Stimulated activated naive B cell treated with anti-CD40 and anti-IgM and Interleukin-4, amounts not matched to agents 10 μg/mL and 1 μg/mL and 100 μg/mL, for 72 hours (primary cell): ENCODE data around the gene RHEBL1.

ENCODE experiments used
- ATAC-seq, 2 donors: fragments of 150-1000 bp; cut with Tn5 transposase; replicated peaks; 2 replicates each; pipeline ENCODE4 v1.10.0; 2021; ENCODE audit warnings: moderate library complexity in 1 of 2
- DNase-seq: peaks from one replicate; pipeline ENCODE4 v3.0.0; 2021
- H3K27ac Mint-ChIP-seq: one replicate; pipeline ENCODE4 v1.8.0; 2022; ENCODE audit warnings: mild to moderate bottlenecking, mixed read lengths
- H3K27me3 Mint-ChIP-seq, 2 donors: one replicate each; pipeline ENCODE4 v1.8.0; 2022; ENCODE audit warnings: mixed read lengths in 2 of 2
- H3K36me3 Mint-ChIP-seq, 2 donors: one replicate each; pipeline ENCODE4 v1.8.0; 2022; ENCODE audit warnings: mixed read lengths in 2 of 2, mild to moderate bottlenecking in 1 of 2
- H3K4me1 Mint-ChIP-seq, 2 donors: one replicate each; pipeline ENCODE4 v1.8.0; 2022; ENCODE audit warnings: mixed read lengths in 2 of 2, mild to moderate bottlenecking in 1 of 2
- H3K4me3 Mint-ChIP-seq, 2 donors: one replicate each; pipeline ENCODE4 v1.8.0; 2022; ENCODE audit warnings: mild to moderate bottlenecking in 2 of 2, mixed read lengths in 2 of 2, moderate library complexity in 1 of 2
- H3K9me3 Mint-ChIP-seq, 2 donors: one replicate each; pipeline ENCODE4 v1.8.0; 2022; ENCODE audit warnings: mixed read lengths in 2 of 2, mild to moderate bottlenecking in 1 of 2

The RHEBL1 gene

DNA sequence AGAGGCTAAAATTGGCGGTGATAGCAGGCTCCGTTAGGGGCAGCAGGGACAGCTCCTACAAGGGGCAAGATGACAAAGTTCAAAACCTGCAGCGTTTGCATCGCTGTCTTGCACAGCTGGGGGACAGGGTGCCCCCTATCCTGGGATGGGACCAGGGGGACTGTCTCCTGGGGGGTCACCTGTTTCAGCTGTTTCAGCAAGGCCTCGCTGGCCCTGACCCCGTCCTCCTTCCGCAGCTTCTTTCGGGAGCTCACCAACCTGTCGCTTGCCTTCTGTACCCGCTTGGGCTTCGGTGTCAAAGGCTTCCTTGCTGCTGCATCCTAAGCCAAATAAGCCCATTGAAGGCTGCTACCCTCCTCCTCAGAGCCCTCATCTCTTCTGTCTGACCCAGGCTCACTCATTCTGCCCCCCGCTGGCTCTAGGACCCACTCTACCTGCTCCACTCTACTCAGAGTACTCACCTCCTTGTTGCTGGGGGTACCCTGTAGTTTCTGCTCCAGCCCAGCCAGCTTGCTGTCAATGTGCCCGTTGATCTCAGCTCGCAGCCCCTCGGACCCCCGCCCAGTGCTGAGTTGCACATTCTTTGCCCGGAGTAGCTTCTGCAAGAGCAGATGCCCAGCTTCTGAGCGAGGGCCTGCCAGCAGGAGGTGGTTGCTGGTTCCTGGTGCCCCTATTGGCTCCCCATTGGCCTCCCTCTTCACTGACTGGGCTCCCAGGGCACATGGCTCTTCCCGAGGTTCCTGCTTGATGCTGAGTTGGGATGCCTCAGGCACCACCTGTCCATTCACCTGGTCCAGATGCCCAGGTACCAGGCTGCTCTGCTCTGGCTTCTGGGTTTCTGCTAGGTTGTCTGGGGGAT, 38.8 kb downstream of the RHEBL1 start:
- Mint-ChIP-seq H3K27ac (no peak overlapping the region), H3K4me1 (peaks cover 5 to 12% of the 10 kb centered on the region in 2 donors), H3K9me3 (no peaks in the 10 kb centered on the region), H3K36me3 (peaks cover 33 to 73% of the 10 kb centered on the region in 2 donors), H3K27me3 (no peaks in the 10 kb centered on the region), H3K4me3 (no peak overlapping the region)
- no peak for DNase-seq
- ATAC-seq, result no peak

DNA sequence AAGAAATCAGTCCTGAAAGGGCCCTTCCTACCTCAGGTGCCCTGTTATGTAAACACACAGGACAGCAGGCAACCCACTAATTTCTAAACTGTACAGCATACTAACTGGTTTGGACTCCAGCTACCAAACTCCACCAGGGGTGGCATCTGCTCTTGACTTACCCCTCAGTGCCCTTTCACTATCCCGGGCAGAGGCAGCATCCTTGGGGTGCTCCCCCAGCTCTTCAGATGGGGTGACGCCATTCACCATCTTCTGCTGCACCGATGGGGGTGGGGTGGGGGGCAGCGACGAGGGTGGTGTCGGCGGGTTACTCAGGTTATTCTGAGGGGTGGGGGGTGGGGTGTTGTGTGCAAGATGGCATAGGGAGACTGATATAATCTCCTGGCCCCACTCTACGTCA, 39.7 kb downstream of the RHEBL1 start:
- ATAC-seq (no peak), DNase-seq (no peak)
- H3K4me3 Mint-ChIP-seq, result no peak overlapping the region
- H3K9me3 Mint-ChIP-seq, result no peaks in the 10 kb centered on the region
- peaks cover 5 to 12% of the 10 kb centered on the region in 2 donors for H3K4me1 Mint-ChIP-seq
- peaks cover 36 to 68% of the 10 kb centered on the region in 2 donors for H3K36me3 Mint-ChIP-seq
- H3K27me3 Mint-ChIP-seq, result no peaks in the 10 kb centered on the region
- H3K27ac Mint-ChIP-seq, result peak overlapping the region; percentile 3

DNA sequence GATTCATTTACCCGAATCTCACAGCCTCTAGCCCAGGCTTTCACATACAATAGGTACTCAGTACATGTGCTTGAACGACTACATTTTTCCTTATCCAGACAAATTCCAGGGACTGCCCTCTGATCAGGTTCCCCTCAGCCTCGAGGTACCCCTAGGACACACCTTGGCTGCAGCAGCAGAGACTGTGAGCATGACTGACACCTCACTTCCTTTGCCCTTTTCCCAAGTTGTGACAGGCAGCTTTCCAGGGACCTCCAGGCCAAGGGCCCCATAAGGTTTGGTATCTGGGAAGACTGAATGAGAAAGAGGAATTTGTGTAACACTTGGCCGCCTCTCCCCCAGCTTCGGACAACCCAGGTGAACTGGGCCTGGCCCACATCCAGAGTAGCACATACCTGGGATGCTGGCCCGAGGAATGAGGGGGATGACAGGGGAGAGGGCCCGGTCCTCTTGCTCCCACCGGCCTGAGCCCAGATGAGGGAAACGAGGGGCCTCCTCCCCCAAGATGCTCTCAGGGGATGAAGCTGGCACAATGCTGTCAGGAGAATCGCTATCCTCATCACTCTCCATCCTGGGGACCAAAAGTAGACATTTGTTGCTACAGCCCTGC, 41.0 kb downstream of the RHEBL1 start:
- ATAC-seq, result no peak
- H3K4me3 Mint-ChIP-seq, result no peak overlapping the region
- H3K4me1 Mint-ChIP-seq, result peaks cover 5 to 12% of the 10 kb centered on the region in 2 donors
- H3K27me3 Mint-ChIP-seq, result no peaks in the 10 kb centered on the region
- H3K9me3 Mint-ChIP-seq, result no peaks in the 10 kb centered on the region
- peaks cover 40 to 68% of the 10 kb centered on the region in 2 donors for H3K36me3 Mint-ChIP-seq
- H3K27ac Mint-ChIP-seq, result peak overlapping the region; percentile 65
- no peak for DNase-seq

DNA sequence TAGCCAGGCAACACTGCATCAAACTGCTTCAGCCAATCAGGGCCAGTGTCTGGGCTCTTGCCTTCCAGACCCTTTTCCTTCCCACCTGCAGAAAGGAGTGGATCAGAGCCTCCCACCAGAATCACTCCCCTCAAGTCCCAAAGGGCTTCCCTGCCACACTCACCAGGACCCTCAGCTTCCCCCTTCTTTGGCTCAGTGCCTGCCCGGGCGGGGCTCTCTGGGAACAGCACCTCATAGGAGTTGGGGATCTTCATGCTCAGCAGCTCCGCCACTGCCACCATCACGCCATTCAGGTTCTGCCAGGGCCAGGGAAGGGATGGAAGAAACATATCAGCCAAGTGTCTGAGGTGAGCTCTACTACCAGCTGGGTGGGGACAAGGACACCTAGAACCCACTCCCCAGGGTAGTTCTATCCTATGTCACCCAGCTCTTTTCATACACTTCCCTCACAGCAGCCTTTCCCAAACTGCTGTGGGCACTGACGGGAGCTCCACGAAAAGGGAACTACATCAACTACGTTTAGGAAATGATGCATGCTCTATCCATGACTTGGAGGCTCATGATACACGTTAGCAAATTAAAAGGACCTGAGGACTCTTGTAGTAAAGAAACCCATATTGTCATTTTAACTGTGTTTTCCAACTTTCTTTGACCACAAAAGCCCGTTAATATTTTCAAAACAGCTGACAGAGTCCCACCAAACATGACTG, 41.8 kb downstream of the RHEBL1 start:
- H3K36me3 Mint-ChIP-seq, result peaks cover 45 to 71% of the 10 kb centered on the region in 2 donors
- H3K27ac Mint-ChIP-seq, result peak overlapping the region; percentile 53
- H3K4me1 Mint-ChIP-seq, result peaks cover 4 to 12% of the 10 kb centered on the region in 2 donors
- no peaks in the 10 kb centered on the region for H3K9me3 Mint-ChIP-seq
- no peaks in the 10 kb centered on the region for H3K27me3 Mint-ChIP-seq
- ATAC-seq (no peak), DNase-seq (no peak)
- no peak overlapping the region for H3K4me3 Mint-ChIP-seq

DNA sequence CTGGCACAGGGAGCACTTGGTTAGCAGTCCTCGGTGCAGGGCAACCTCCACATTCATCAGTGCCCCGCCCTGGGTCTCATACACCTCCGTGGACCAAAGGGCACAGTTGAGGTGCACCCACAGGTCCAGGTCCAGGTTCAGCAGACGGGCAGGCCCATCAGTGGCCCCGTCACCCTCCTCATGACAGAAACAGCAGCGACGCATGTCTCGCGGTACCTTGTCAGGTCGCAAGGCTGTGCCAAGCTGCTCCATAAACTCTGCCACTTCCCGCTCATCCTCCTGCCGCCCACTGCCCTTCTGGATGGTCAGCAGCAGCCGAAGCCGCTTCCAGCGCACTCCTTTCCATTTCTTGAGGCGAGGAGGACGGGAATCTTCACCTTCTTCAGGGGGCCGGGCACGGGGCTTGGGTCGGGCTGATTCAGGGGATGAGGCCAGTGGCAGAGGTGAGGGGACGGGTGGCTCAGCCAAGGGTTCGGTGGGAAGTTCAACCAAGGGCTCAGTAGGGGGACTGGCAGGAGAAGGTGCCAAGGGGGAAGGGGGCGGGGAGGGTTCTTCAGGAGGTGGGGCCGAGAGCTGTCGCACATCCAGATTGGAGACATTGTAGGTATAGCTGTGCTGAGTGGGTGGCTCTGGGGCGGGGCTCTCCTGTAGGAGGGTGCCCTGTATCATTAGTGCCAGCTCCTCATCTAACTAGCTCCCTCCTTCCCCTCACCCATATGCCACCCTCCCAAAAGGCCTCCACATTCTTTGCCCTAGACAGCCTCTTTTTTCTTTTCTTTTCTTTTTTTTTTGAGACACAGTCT, 42.9 kb downstream of the RHEBL1 start:
- Mint-ChIP-seq H3K4me3 (no peak overlapping the region), H3K27me3 (no peaks in the 10 kb centered on the region), H3K9me3 (no peaks in the 10 kb centered on the region), H3K27ac (peak overlapping the region; percentile 20), H3K36me3 (peaks cover 51 to 76% of the 10 kb centered on the region in 2 donors), H3K4me1 (peaks cover 4 to 12% of the 10 kb centered on the region in 2 donors)
- DNase-seq (no peak), ATAC-seq (no peak)

DNA sequence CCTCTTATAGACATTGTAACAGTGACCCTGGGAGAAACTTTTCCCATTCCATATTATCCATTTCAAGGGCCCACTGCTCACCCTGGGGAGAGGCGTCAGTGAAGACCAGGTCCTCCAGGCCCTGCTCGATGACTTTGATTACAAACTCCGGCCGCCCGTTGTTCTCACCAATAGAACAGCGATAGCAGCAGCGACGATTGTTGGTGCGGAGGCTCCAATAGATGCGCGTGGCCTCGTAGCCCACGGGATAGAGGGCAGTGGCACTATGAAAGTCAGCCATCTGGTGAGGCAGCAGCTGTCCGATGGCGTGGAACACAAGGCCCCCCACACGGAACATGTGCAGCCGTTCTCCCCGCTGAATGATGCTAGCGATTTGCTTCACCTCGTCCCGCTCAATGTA, 43.7 kb downstream of the RHEBL1 start:
- Mint-ChIP-seq H3K4me1 (peaks cover 3 to 9% of the 10 kb centered on the region in 2 donors), H3K9me3 (no peaks in the 10 kb centered on the region), H3K36me3 (peaks cover 49 to 74% of the 10 kb centered on the region in 2 donors), H3K27ac (peak overlapping the region; percentile 1), H3K4me3 (no peak overlapping the region), H3K27me3 (no peaks in the 10 kb centered on the region)
- DNase-seq, result no peak
- ATAC-seq, result no peak

- Mint-ChIP-seq H3K4me1 (peaks cover 0 to 6% of the 10 kb centered on the region in 2 donors), H3K4me3 (no peak overlapping the region), H3K27me3 (no peaks in the 10 kb centered on the region), H3K36me3 (peaks cover 51 to 74% of the 10 kb centered on the region in 2 donors), H3K27ac (no peak overlapping the region), H3K9me3 (no peaks in the 10 kb centered on the region)
- DNase-seq, result no peak
- no peak for ATAC-seq
Measured at GRCh38 chr12:49025463-49025862, 44.3 kb downstream of the RHEBL1 start.

DNA sequence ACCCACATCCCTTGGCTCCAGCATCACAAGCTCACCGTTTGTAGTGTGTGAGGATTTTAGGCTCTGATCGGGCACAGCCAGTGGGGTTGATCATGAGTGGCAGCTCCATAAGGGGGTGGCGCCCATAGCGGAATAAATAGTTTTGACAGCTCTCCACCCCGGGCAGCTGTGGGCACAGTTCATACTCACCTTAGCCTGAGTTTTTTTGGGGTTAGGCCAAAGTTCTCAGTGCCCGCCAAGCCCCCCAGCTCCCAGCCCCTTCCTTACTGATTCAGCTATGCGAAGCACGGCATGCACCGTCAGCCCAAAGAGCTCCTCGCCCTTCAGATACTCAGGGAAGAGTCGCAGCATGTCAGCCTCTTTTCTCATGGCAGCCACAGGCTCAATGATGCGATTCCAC, 45.2 kb downstream of the RHEBL1 start:
- no peak for ATAC-seq
- Mint-ChIP-seq H3K36me3 (peaks cover 52 to 75% of the 10 kb centered on the region in 2 donors), H3K4me1 (peaks cover 5 to 13% of the 10 kb centered on the region in 2 donors), H3K27ac (no peak overlapping the region), H3K9me3 (no peaks in the 10 kb centered on the region), H3K4me3 (no peak overlapping the region), H3K27me3 (no peaks in the 10 kb centered on the region)
- DNase-seq, result no peak

DNA sequence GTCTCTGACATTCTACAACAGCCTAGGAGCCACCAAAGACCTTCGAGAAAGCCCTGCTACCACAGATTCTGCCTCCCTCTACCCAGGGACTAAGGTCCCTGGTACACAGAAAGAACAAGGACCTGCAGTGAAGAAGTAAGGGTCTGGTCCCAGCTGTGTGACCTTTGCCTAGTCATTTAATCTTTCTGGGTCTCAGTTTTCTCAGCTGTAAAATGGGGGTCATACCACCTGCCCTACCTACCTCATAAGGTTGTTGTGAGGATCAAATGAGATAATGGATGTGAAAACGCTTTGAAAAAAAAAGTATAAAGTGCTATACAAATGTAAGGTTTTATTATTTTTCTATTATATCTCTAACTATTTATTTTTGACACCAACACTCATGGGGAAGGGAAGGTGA, 46.0 kb downstream of the RHEBL1 start:
- peaks cover 51 to 74% of the 10 kb centered on the region in 2 donors for H3K36me3 Mint-ChIP-seq
- peaks cover 8 to 20% of the 10 kb centered on the region in 2 donors for H3K4me1 Mint-ChIP-seq
- H3K27ac Mint-ChIP-seq, result no peak overlapping the region
- H3K4me3 Mint-ChIP-seq, result no peak overlapping the region
- ATAC-seq (no peak), DNase-seq (no peak)
- H3K27me3 Mint-ChIP-seq, result no peaks in the 10 kb centered on the region
- no peaks in the 10 kb centered on the region for H3K9me3 Mint-ChIP-seq

- Mint-ChIP-seq H3K9me3 (no peaks in the 10 kb centered on the region), H3K27ac (no peak overlapping the region), H3K4me1 (peaks cover 11 to 24% of the 10 kb centered on the region in 2 donors), H3K27me3 (no peaks in the 10 kb centered on the region), H3K4me3 (peak overlapping the region in 1 of 2 donors; percentile 4), H3K36me3 (peaks cover 44 to 70% of the 10 kb centered on the region in 2 donors)
- ATAC-seq (no peak), DNase-seq (no peak)
Measured at GRCh38 chr12:49022558-49023178, 47.1 kb downstream of the RHEBL1 start.

- no peak for ATAC-seq
- Mint-ChIP-seq H3K4me3 (no peak overlapping the region), H3K27me3 (no peaks in the 10 kb centered on the region), H3K36me3 (peaks cover 43 to 66% of the 10 kb centered on the region in 2 donors), H3K9me3 (no peaks in the 10 kb centered on the region), H3K4me1 (peaks cover 16 to 33% of the 10 kb centered on the region in 2 donors), H3K27ac (peak overlapping the region; percentile 88)
- DNase-seq, result no peak
Measured at GRCh38 chr12:49021292-49021915, 48.4 kb downstream of the RHEBL1 start.

DNA sequence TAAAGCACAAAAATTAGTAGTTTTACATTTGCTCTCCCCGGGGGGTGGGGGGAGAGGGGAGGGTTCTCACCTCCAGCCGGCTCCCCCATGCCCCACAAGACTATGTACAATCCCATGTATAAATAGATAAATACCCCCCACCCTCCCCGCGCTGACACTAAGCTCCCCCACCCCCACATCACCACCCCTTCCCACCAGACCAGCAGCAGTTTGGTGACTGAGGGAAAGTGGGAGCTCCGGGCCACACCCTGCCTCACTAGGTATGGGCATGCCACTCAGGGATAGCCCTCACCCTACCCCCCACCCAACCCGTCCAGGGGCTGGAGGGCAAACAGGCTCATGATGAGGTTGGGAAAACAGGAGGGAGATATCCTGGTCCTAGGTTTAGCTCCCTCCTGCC, 49.3 kb downstream of the RHEBL1 start:
- Mint-ChIP-seq H3K9me3 (no peaks in the 10 kb centered on the region), H3K4me1 (peaks cover 16 to 43% of the 10 kb centered on the region in 2 donors), H3K27me3 (no peaks in the 10 kb centered on the region), H3K36me3 (peaks cover 44 to 65% of the 10 kb centered on the region in 2 donors), H3K4me3 (no peak overlapping the region), H3K27ac (no peak overlapping the region)
- ATAC-seq, result no peak
- no peak for DNase-seq
